Measurements from ENCODE around the gene PDZRN3.

Gene PDZRN3

DNA sequence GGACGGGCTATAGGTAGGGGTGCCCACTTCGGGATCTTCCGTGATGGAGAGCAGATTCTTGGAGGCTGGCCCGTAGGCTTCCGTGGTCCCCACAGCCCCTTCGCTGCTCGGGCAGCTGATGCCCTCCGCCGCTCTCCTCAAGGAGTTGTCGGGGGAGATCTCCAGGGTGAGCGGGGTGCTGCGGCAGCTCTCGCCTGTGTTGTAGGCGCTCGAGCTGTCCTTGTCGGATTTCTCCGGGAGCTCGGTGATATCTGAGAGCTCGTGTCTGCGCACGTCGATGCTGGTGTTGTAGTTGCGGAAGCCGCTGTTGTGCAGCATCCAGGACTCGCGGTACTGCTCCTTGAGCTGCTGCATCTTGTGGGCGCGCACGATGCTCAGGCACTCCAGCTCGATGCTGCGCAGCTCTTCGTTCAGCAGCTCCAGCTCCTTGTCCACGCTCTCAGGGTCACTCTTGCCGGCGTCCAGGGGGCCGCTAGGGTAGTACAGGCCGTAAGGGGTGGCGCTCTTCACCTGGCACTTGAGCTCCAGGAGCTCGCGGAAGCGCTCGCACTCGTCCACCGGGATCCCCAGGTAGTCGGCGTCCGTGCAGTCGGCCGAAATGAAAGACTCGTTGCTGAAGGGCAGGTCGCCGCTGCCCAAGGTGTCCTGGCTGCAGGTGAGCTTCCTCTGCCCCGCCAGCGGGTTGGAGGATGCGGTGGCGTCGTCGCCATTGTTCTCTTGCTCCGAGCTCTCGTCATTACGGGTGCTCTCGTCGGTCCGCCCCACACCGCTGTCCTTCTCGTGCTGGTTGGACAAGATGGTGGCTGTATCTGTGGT, 240.4 kb downstream of the PDZRN3 start:
- no peak for ATAC-seq (ENCODE audit: low read depth)
- no peak overlapping the region for H3K4me3 ChIP-seq (ENCODE audit: severe bottlenecking)
- H3K36me3 ChIP-seq (ENCODE audit: low read depth): no peaks in the 10 kb centered on the region
- no peak for DNase-seq (ENCODE audit: low spot score)
- no peak overlapping the region for H3K27ac ChIP-seq (ENCODE audit: poor library complexity, severe bottlenecking)
- no peaks in the 10 kb centered on the region for H3K9me3 ChIP-seq (ENCODE audit: severe bottlenecking)
- H3K4me1 ChIP-seq (ENCODE audit: insufficient read depth, poor library complexity, severe bottlenecking): no peaks in the 10 kb centered on the region
- H3K27me3 ChIP-seq (ENCODE audit: insufficient read depth, poor library complexity, severe bottlenecking): no peaks in the 10 kb centered on the region
- no peak for TF ChIP-seq CTCF (IDR thresholded peaks at IDR 0.05; ENCODE audit: poor library complexity, severe bottlenecking)

GRCh38 chr3:73383470-73384049, 241.2 kb downstream of the PDZRN3 start:
- Histone ChIP-seq H3K27me3 (ENCODE audit: insufficient read depth, poor library complexity, severe bottlenecking) (no peaks in the 10 kb centered on the region), H3K27ac (ENCODE audit: poor library complexity, severe bottlenecking) (no peak overlapping the region), H3K36me3 (ENCODE audit: low read depth) (no peaks in the 10 kb centered on the region), H3K4me3 (ENCODE audit: severe bottlenecking) (no peak overlapping the region), H3K4me1 (ENCODE audit: insufficient read depth, poor library complexity, severe bottlenecking) (no peaks in the 10 kb centered on the region), H3K9me3 (ENCODE audit: severe bottlenecking) (no peaks in the 10 kb centered on the region)
- DNase-seq (ENCODE audit: low spot score) (no peak), ATAC-seq (ENCODE audit: low read depth) (no peak)
- TF ChIP-seq CTCF (IDR thresholded peaks at IDR 0.05; ENCODE audit: poor library complexity, severe bottlenecking): no peak

DNA sequence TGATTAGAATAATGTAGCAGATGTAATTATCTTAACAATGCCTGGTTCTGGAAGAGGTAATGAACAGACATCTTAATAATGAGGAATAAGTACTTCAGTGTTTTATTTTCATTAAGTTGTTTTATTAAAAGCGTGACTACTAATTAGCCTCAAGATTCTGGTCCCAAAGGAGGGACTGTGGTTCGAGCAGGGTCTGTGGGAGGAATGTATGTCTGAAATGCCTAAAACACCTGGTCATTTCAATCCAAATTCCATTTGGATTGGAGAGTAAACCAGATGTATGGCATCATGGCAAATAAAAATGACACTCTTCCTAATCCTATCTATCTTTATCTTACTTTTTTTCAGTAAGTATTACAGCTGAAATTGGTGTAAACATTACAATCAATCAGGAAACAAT, 243.2 kb downstream of the PDZRN3 start:
- Histone ChIP-seq H3K27me3 (ENCODE audit: insufficient read depth, poor library complexity, severe bottlenecking) (no peaks in the 10 kb centered on the region), H3K36me3 (ENCODE audit: low read depth) (no peaks in the 10 kb centered on the region), H3K9me3 (ENCODE audit: severe bottlenecking) (no peaks in the 10 kb centered on the region), H3K4me3 (ENCODE audit: severe bottlenecking) (no peak overlapping the region), H3K4me1 (ENCODE audit: insufficient read depth, poor library complexity, severe bottlenecking) (no peaks in the 10 kb centered on the region), H3K27ac (ENCODE audit: poor library complexity, severe bottlenecking) (no peak overlapping the region)
- no peak for TF ChIP-seq CTCF (IDR thresholded peaks at IDR 0.05; ENCODE audit: poor library complexity, severe bottlenecking)
- DNase-seq (ENCODE audit: low spot score): no peak
- ATAC-seq (ENCODE audit: low read depth): no peak

DNA sequence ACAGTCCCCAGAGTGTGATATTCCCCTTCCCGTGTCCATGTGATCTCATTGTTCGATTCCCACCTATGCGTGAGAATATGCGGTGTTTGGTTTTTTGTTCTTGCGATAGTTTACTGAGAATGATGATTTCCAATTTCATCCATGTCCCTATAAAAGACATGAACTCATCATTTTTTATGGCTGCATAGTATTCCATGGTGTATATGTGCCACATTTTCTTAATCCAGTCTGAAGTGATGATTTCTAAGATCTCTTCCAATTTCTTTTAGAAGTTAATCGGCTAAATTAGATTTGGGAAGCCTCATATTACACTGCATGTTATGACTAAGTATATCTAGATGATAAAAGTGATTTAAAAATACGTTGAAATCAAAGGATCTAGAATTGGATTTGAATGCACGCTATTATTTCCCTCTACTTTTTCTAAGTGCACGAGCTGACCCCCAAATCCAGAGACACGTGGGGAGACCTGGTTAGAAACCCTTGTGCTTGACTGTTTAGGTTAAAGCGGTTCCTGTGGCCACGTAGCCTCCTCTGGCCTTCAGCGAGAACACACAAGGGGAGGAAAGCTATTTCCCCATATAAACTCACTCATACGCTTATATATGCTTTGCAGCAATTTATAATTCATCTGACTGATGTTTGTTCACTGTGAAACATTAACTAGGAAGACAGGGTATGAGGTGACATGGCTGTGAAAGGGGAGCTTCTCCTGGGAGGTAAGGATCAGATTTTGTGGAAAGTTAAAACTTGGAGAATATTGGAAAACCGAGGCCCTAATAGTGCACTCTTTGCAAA, 243.8 kb downstream of the PDZRN3 start:
- DNase-seq (ENCODE audit: low spot score) (no peak), ATAC-seq (ENCODE audit: low read depth) (no peak)
- no peaks in the 10 kb centered on the region for H3K9me3 ChIP-seq (ENCODE audit: severe bottlenecking)
- no peak overlapping the region for H3K4me3 ChIP-seq (ENCODE audit: severe bottlenecking)
- no peak for TF ChIP-seq CTCF (IDR thresholded peaks at IDR 0.05; ENCODE audit: poor library complexity, severe bottlenecking)
- no peaks in the 10 kb centered on the region for H3K36me3 ChIP-seq (ENCODE audit: low read depth)
- no peak overlapping the region for H3K27ac ChIP-seq (ENCODE audit: poor library complexity, severe bottlenecking)
- H3K27me3 ChIP-seq (ENCODE audit: insufficient read depth, poor library complexity, severe bottlenecking): no peaks in the 10 kb centered on the region
- H3K4me1 ChIP-seq (ENCODE audit: insufficient read depth, poor library complexity, severe bottlenecking): no peaks in the 10 kb centered on the region
